HCT116 (cell line): ENCODE data around the gene CABYR. TPM values are rescaled to one million over a fixed set of nuclear protein-coding genes. Genes with fewer than 3 reads are reported as not detected.

ENCODE experiments used
- ATAC-seq: fragments of 200-7000 bp; cut with Tn5 transposase; 2 replicates; pipeline ENCODE4 v1.9.1; 2020; ENCODE audit warnings: mild to moderate bottlenecking, moderate library complexity
- BruUV-seq: library from RNA; stranded (reverse); fragments of 400-500 nt; replicated peaks from 2 replicates; lab custom pipeline; 2021; lab: Mats Ljungman, UMichigan
- CTCF ChIA-PET: fragments of 300-600 bp; sonication (Branson Sonifier 250); formaldehyde crosslinking; loops from one replicate; lab custom pipeline; 2021; ENCODE audit warnings: antibody characterized with exemption; lab: Charles Lee
- POLR2A ChIA-PET: fragments of 300-600, 350-600 bp; sonication (Branson Sonifier 250); formaldehyde crosslinking; loops from one replicate; lab custom pipeline; 2021; ENCODE audit warnings: antibody characterized with exemption; lab: Charles Lee
- RAD21 ChIA-PET, 2 experiments: fragments of 300-600 bp; sonication (Branson Sonifier 250); formaldehyde crosslinking; loops; one replicate each; lab custom pipeline; 2023; ENCODE audit warnings: low total read pairs in 2 of 2; ENCODE audit not compliant: uncharacterized antibody in 2 of 2, unreplicated experiment in 2 of 2, low non-redundant PET in 1 of 2; lab: Charles Lee
- DNase-seq: peaks from one replicate; pipeline ENCODE4 v3.0.0-alpha.2; 2010; ENCODE audit warnings: low read depth, low spot score
- H2AFZ ChIP-seq: fragments of 200-600 bp; shearing (Covaris generic), sonication (generic); 2 replicates; pipeline ENCODE4 v1.6.1; 2017; ENCODE audit warnings: low read depth, mixed run types, mixed read lengths, antibody characterized with exemption, low read length; ENCODE audit not compliant: poor library complexity, severe bottlenecking
- H3K27ac ChIP-seq: 2 replicates; pipeline ENCODE4 v1.5.1; 2012; ENCODE audit warnings: low read depth, low read length
- H3K27me3 ChIP-seq: fragments of 200-600 bp; sonication (generic); 2 replicates; pipeline ENCODE4 v1.6.1; 2016; ENCODE audit warnings: mixed run types, low read length, mixed read lengths; ENCODE audit not compliant: insufficient read depth
- H3K36me3 ChIP-seq, 2 experiments: fragments of 200-500 bp in 1 of 2; fragments of 200-600 bp in 1 of 2; sonication (Bioruptor generic) in 1 of 2; sonication (generic) in 1 of 2; 2 replicates each; pipeline versions ENCODE4 v1.5.1 to v1.6.1; 2014 to 2016; ENCODE audit warnings: low read length in 2 of 2, inconsistent platforms in 1 of 2, mixed read lengths in 1 of 2, mixed run types in 1 of 2; ENCODE audit not compliant: insufficient read depth in 2 of 2, control insufficient read depth in 1 of 2
- H3K4me1 ChIP-seq, 2 experiments: fragments of 200-600 bp in 1 of 2; sonication (generic) in 1 of 2; 2 replicates each; pipeline versions ENCODE4 v1.5.1 to v1.6.1; 2012 to 2017; ENCODE audit warnings: low read length in 2 of 2, inconsistent platforms in 1 of 2, mild to moderate bottlenecking in 1 of 2, mixed read lengths in 1 of 2, mixed run types in 1 of 2, moderate library complexity in 1 of 2; ENCODE audit not compliant: insufficient read depth in 2 of 2, control insufficient read depth in 1 of 2
- H3K4me2 ChIP-seq: fragments of 200-600 bp; sonication (generic); 2 replicates; pipeline ENCODE4 v1.6.1; 2017; ENCODE audit warnings: mixed run types, low read length, mixed read lengths
- H3K4me3 ChIP-seq, 2 experiments: fragments of 200-600 bp in 1 of 2; sonication (generic) in 1 of 2; replicated peaks in 1 of 2; 2 replicates each; pipeline ENCODE4 v1.5.1; 2011 to 2016; ENCODE audit warnings: low read length in 2 of 2, control low read depth in 1 of 2, low read depth in 1 of 2, mild to moderate bottlenecking in 1 of 2, mixed read lengths in 1 of 2, mixed run types in 1 of 2
- H3K79me2 ChIP-seq: fragments of 200-600 bp; sonication (generic); 2 replicates; pipeline ENCODE4 v1.6.1; 2017; ENCODE audit warnings: mild to moderate bottlenecking, mixed run types, low read length, moderate library complexity, mixed read lengths; ENCODE audit not compliant: insufficient read depth
- H3K9ac ChIP-seq: fragments of 200-600 bp; sonication (generic); 2 replicates; pipeline ENCODE4 v1.6.1; 2016; ENCODE audit warnings: low read length, mixed read lengths
- H3K9me2 ChIP-seq: fragments of 200-600 bp; sonication (generic), shearing (Covaris generic); 2 replicates; pipeline ENCODE4 v1.6.1; 2017; ENCODE audit warnings: mixed run types, mild to moderate bottlenecking, moderate library complexity; ENCODE audit not compliant: insufficient read depth
- H3K9me3 ChIP-seq, 2 experiments: fragments of 200-500 bp in 1 of 2; fragments of 200-600 bp in 1 of 2; sonication (Bioruptor generic) in 1 of 2; sonication (generic) in 1 of 2; 2 replicates each; pipeline ENCODE4 v1.6.1; 2014 to 2017; ENCODE audit warnings: low read length in 2 of 2, mixed read lengths in 2 of 2, inconsistent platforms in 1 of 2, low read depth in 1 of 2, mild to moderate bottlenecking in 1 of 2, mixed run types in 1 of 2, moderate library complexity in 1 of 2; ENCODE audit not compliant: control insufficient read depth in 1 of 2, insufficient read depth in 1 of 2
- H4K20me1 ChIP-seq: fragments of 200-600 bp; sonication (generic), shearing (Covaris generic); 2 replicates; pipeline ENCODE4 v1.6.1; 2017; ENCODE audit warnings: mixed run types, mild to moderate bottlenecking, moderate library complexity; ENCODE audit not compliant: insufficient read depth
- CBX3 ChIP-seq: IDR thresholded peaks from 2 replicates; pipeline ENCODE4 v1.6.1; 2012; ENCODE audit warnings: low read depth
- CEBPB ChIP-seq: IDR thresholded peaks from 2 replicates; pipeline ENCODE4 v1.6.1; 2012; ENCODE audit warnings: low read depth
- EGR1 ChIP-seq: IDR thresholded peaks from 2 replicates; pipeline ENCODE4 v1.6.1; 2012; ENCODE audit warnings: low read depth
- ELF1 ChIP-seq: IDR thresholded peaks from 2 replicates; pipeline ENCODE4 v1.6.1; 2012; ENCODE audit warnings: low read depth, borderline replicate concordance
- EZH2 ChIP-seq: fragments of 200-600 bp; sonication (generic); IDR thresholded peaks from 2 replicates; pipeline ENCODE4 v1.6.1; 2017; ENCODE audit warnings: antibody characterized with exemption, mixed run types
- FOSL1 ChIP-seq: IDR thresholded peaks from 2 replicates; pipeline ENCODE4 v1.6.1; 2012; ENCODE audit warnings: low read depth
- JUND ChIP-seq: IDR thresholded peaks from 2 replicates; pipeline ENCODE4 v1.6.1; 2012
- POLR2AphosphoS5 ChIP-seq: IDR thresholded peaks from 2 replicates; pipeline ENCODE4 v1.6.1; 2011; ENCODE audit warnings: mild to moderate bottlenecking, low read depth, low read length, moderate library complexity
- RAD21 ChIP-seq: IDR thresholded peaks from 2 replicates; pipeline ENCODE4 v1.6.1; 2012; ENCODE audit warnings: low read depth, mild to moderate bottlenecking
- SIN3A ChIP-seq: IDR thresholded peaks from 2 replicates; pipeline ENCODE4 v1.6.1; 2012; ENCODE audit warnings: low read depth
- SP1 ChIP-seq: IDR thresholded peaks from 2 replicates; pipeline ENCODE4 v1.6.1; 2012; ENCODE audit warnings: low read depth
- TCF7L2 ChIP-seq: IDR thresholded peaks from 2 replicates; pipeline ENCODE4 v1.7.0; 2011; ENCODE audit warnings: borderline replicate concordance, inconsistent platforms; ENCODE audit not compliant: insufficient read depth, insufficient read length; ENCODE audit errors: extremely low read depth
- YY1 ChIP-seq: IDR thresholded peaks from 2 replicates; pipeline ENCODE4 v1.6.1; 2011; ENCODE audit warnings: low read length, low read depth, moderate library complexity, mild to moderate bottlenecking; ENCODE audit not compliant: insufficient replicate concordance; ENCODE audit errors: extremely low read depth
- ZFX ChIP-seq: fragments of 450-650 bp; IDR thresholded peaks from 2 replicates; pipeline ENCODE4 v1.6.1; 2017
- intact Hi-C: fragments of 100-400 bp; cut with micrococcal nuclease; formaldehyde crosslinking; loops from 2 replicates; pipeline ENCODE4 v1.10.0; 2022
- total RNA-seq: library from RNA; stranded (reverse); gene quantifications from one replicate; pipeline ENCODE4 v1.2.1, GENCODE V29; 2021; ENCODE audit not compliant: unreplicated experiment
- TF ChIP-seq, protein P1 (sequence below): IDR thresholded peaks from 2 replicates; pipeline ENCODE4 v1.6.1; 2012
- TF ChIP-seq, protein P2 (sequence below): IDR thresholded peaks from 2 replicates; pipeline ENCODE4 v1.6.1; 2011; ENCODE audit warnings: mild to moderate bottlenecking, low read length, moderate library complexity; ENCODE audit not compliant: insufficient replicate concordance; ENCODE audit errors: extremely low read depth
- TF ChIP-seq, protein P3 (sequence below): IDR thresholded peaks from 2 replicates; pipeline ENCODE4 v1.6.1; 2012

The CABYR gene
- total RNA-seq, 1 experiment from 2014 or later: not detected

GRCh38 chr18:24130494-24130893 lies 8.4 kb upstream of the CABYR start:
- CTCF ChIA-PET: no interaction called here
- ATAC-seq: no peak
- RAD21 ChIA-PET: no interaction called here
- no peak overlapping the region for H3K9ac ChIP-seq
- no peak for TF ChIP-seq POLR2AphosphoS5
- no peak for TF ChIP-seq ZFX
- TF ChIP-seq JUND: no peak
- no peak for TF ChIP-seq EGR1
- no peak for TF ChIP-seq TCF7L2
- TF ChIP-seq CBX3: no peak
- no peak for TF ChIP-seq EZH2
- TF ChIP-seq YY1: no peak
- TF ChIP-seq FOSL1: no peak
- no peak for TF ChIP-seq RAD21
- TF ChIP-seq ELF1: no peak
- TF ChIP-seq, protein P1, sequence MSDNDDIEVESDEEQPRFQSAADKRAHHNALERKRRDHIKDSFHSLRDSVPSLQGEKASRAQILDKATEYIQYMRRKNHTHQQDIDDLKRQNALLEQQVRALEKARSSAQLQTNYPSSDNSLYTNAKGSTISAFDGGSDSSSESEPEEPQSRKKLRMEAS: no peak
- TF ChIP-seq, protein P2, sequence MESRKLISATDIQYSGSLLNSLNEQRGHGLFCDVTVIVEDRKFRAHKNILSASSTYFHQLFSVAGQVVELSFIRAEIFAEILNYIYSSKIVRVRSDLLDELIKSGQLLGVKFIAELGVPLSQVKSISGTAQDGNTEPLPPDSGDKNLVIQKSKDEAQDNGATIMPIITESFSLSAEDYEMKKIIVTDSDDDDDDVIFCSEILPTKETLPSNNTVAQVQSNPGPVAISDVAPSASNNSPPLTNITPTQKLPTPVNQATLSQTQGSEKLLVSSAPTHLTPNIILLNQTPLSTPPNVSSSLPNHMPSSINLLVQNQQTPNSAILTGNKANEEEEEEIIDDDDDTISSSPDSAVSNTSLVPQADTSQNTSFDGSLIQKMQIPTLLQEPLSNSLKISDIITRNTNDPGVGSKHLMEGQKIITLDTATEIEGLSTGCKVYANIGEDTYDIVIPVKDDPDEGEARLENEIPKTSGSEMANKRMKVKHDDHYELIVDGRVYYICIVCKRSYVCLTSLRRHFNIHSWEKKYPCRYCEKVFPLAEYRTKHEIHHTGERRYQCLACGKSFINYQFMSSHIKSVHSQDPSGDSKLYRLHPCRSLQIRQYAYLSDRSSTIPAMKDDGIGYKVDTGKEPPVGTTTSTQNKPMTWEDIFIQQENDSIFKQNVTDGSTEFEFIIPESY: no peak
- no peak for TF ChIP-seq CEBPB
- TF ChIP-seq, protein P3, sequence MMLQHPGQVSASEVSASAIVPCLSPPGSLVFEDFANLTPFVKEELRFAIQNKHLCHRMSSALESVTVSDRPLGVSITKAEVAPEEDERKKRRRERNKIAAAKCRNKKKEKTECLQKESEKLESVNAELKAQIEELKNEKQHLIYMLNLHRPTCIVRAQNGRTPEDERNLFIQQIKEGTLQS: no peak
- no peak for TF ChIP-seq SIN3A
- TF ChIP-seq SP1: no peak
- TF ChIP-seq, all 23 proteins: peak for 0
- POLR2A ChIA-PET: no interaction called here
- BruUV-seq: no TSS peak
- intact Hi-C loops: no loop called here
- Histone ChIP-seq H3K4me2 (no peak overlapping the region), H2AFZ (no peak overlapping the region), H3K9me3 (no peaks in the 10 kb centered on the region), H3K36me3 (peaks cover 0 to 11% of the 10 kb centered on the region in 2 experiments; a peak in 2 of 4 replicates), H3K4me3 (no peak overlapping the region), H3K9me2 (no peaks in the 10 kb centered on the region), H3K79me2 (no peaks in the 10 kb centered on the region), H3K27ac (no peak overlapping the region), H4K20me1 (no peaks in the 10 kb centered on the region), H3K4me1 (peaks cover 0 to 2% of the 10 kb centered on the region in 2 experiments; a peak in 1 of 4 replicates), H3K27me3 (no peaks in the 10 kb centered on the region)
- no peak for DNase-seq
